ENCODE results near the gene SINHCAF. TPM values are rescaled to one million over a fixed set of nuclear protein-coding genes. Genes with fewer than 3 reads are reported as not detected.

Gene SINHCAF
- total and polyA plus RNA-seq, 9 of the 15 experiments (the other 6 are each of a cell fraction or from before 2014, with no cell fraction given): 73.2 to 185 (median 110) TPM

DNA sequence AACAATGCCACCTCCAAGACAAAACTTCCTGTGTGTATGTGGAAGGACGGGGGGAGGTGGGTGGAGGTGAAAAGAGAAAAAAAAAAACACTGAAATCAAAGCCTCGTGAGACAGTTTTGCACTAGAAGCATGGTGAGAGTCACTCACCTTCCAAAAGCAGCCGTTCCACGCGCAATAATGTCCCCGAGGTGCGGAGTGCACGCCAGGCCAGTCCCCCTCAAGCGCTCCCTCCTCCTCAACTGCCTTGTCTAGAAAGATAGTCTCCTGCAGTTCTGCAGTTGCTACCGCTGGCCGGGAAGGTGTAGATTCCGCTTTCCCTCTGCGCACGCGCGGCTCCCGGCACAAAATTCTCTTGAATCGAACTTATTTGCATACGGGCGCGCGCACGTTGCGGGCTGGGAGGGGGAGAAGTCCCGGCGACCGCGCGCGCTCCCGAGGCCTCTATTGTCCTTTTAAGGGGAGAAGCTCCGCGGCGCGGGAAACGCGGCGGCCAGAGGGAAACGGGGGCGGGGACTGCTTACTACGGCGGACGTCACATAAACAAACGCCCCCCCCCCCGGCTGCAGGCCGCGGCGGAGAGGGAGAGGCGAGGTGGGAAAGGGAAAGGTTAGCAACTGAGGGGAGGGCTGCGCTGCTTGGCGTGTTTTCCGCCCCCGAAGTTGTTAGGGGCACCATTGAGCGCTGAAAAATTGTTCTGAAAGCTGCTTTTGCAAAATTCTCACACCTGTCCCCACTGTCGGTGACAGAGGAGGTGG is at the start of gene SINHCAF (continued):
- TF ChIP-seq, protein P1, sequence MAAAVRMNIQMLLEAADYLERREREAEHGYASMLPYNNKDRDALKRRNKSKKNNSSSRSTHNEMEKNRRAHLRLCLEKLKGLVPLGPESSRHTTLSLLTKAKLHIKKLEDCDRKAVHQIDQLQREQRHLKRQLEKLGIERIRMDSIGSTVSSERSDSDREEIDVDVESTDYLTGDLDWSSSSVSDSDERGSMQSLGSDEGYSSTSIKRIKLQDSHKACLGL (CRISPR knock-in tag; IDR thresholded peaks at IDR 0.05; ENCODE audit: borderline replicate concordance, poor library complexity, severe bottlenecking): no peak
- no peak for TF ChIP-seq JUND (IDR thresholded peaks at IDR 0.05; ENCODE audit: borderline replicate concordance, low read depth, low read length)
- peak; percentile 36; the same call in 1 of the 3 replicates for TF ChIP-seq JUND (tag; IDR thresholded peaks at IDR 0.05; ENCODE audit: borderline replicate concordance, low read depth, low read length)
- peak; percentile 95 for TF ChIP-seq POLR2AphosphoS5 (IDR thresholded peaks at IDR 0.05; ENCODE audit: control insufficient read depth, insufficient read depth, low read depth, low read length)
- TF ChIP-seq ADNP (tag; IDR thresholded peaks at IDR 0.05): no peak
- no peak for TF ChIP-seq ZNF354B (CRISPR knock-in tag; IDR thresholded peaks at IDR 0.05)
- TF ChIP-seq HMGN3 (IDR thresholded peaks at IDR 0.05; ENCODE audit: borderline replicate concordance, extremely low read depth, insufficient read length, low read depth, low read length): peak; percentile 95
- TF ChIP-seq CHCHD3 (CRISPR knock-in tag; IDR thresholded peaks at IDR 0.05): peak; percentile 93; the same call in 1 of the 2 replicates
- no peak for TF ChIP-seq NCOA4 (IDR thresholded peaks at IDR 0.05; ENCODE audit: partially characterized antibody)
- TF ChIP-seq, protein P2, sequence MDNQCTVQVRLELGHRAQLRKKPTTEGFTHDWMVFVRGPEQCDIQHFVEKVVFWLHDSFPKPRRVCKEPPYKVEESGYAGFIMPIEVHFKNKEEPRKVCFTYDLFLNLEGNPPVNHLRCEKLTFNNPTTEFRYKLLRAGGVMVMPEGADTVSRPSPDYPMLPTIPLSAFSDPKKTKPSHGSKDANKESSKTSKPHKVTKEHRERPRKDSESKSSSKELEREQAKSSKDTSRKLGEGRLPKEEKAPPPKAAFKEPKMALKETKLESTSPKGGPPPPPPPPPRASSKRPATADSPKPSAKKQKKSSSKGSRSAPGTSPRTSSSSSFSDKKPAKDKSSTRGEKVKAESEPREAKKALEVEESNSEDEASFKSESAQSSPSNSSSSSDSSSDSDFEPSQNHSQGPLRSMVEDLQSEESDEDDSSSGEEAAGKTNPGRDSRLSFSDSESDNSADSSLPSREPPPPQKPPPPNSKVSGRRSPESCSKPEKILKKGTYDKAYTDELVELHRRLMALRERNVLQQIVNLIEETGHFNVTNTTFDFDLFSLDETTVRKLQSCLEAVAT (IDR thresholded peaks at IDR 0.05): peak; percentile 94 to 95
- no peak for TF ChIP-seq SRSF7 (optimal IDR thresholded peaks at IDR 0.05; ENCODE audit: low read depth, low read length)
- peak; percentile 94 for TF ChIP-seq ZNF766 (CRISPR knock-in tag; conservative IDR thresholded peaks at IDR 0.05)
- TF ChIP-seq, protein P3, sequence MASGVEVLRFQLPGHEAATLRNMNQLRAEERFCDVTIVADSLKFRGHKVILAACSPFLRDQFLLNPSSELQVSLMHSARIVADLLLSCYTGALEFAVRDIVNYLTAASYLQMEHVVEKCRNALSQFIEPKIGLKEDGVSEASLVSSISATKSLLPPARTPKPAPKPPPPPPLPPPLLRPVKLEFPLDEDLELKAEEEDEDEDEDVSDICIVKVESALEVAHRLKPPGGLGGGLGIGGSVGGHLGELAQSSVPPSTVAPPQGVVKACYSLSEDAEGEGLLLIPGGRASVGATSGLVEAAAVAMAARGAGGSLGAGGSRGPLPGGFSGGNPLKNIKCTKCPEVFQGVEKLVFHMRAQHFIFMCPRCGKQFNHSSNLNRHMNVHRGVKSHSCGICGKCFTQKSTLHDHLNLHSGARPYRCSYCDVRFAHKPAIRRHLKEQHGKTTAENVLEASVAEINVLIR (CRISPR knock-in tag; IDR thresholded peaks at IDR 0.05): peak; percentile 64; the same call in 1 of the 2 replicates
- TF ChIP-seq, protein P4, sequence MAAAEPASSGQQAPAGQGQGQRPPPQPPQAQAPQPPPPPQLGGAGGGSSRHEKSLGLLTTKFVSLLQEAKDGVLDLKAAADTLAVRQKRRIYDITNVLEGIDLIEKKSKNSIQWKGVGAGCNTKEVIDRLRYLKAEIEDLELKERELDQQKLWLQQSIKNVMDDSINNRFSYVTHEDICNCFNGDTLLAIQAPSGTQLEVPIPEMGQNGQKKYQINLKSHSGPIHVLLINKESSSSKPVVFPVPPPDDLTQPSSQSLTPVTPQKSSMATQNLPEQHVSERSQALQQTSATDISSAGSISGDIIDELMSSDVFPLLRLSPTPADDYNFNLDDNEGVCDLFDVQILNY (CRISPR knock-in tag; IDR thresholded peaks at IDR 0.05): 0 out of 2 replicates have a peak, but pooled peaks have one; percentile 45
- no peak for TF ChIP-seq FUS (optimal IDR thresholded peaks at IDR 0.05; ENCODE audit: low read depth, low read length)
- TF ChIP-seq SRF (CRISPR knock-in tag; IDR thresholded peaks at IDR 0.05): peak; percentile 92 to 99
- TF ChIP-seq ZNF174 (CRISPR knock-in tag; IDR thresholded peaks at IDR 0.05): no peak
- TF ChIP-seq, protein P5, sequence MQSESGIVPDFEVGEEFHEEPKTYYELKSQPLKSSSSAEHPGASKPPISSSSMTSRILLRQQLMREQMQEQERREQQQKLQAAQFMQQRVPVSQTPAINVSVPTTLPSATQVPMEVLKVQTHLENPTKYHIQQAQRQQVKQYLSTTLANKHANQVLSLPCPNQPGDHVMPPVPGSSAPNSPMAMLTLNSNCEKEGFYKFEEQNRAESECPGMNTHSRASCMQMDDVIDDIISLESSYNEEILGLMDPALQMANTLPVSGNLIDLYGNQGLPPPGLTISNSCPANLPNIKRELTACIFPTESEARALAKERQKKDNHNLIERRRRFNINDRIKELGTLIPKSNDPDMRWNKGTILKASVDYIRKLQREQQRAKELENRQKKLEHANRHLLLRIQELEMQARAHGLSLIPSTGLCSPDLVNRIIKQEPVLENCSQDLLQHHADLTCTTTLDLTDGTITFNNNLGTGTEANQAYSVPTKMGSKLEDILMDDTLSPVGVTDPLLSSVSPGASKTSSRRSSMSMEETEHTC (IDR thresholded peaks at IDR 0.05): no peak
- no peak for TF ChIP-seq TRIM28 (IDR thresholded peaks at IDR 0.05)
- peak; percentile 49 for TF ChIP-seq HDAC2 (IDR thresholded peaks at IDR 0.05)
- TF ChIP-seq TARDBP (IDR thresholded peaks at IDR 0.05): 0 out of 2 replicates have a peak, but pooled peaks have one; percentile 22
- peak; percentile 90 for TF ChIP-seq GATAD2A (IDR thresholded peaks at IDR 0.05)
- TF ChIP-seq MTA1 (IDR thresholded peaks at IDR 0.05; ENCODE audit: borderline replicate concordance): peak; percentile 76
- TF ChIP-seq TBL1XR1 (IDR thresholded peaks at IDR 0.05; ENCODE audit: low read length in 2 of 2): peak in 1 of 2 experiments; percentile 35; a peak in 1 of 4 replicates

Data from K562 (cell line).